ENCODE measurements around the gene AMHR2. TPM values are rescaled to one million over a fixed set of nuclear protein-coding genes. Genes with fewer than 3 reads are reported as not detected.
A peak's percentile ranks its signal among the peaks of the same experiment; 100 is the strongest.
"Not testable (repeated sequence)": the region's sequence is repeated elsewhere in the genome, so short reads cannot be mapped to it uniquely, and the experiment has no call there.

AMHR2 gene
- total RNA-seq, 1 experiment from 2014 or later = not detected

- ChIA-PET CTCF (no interaction called here), POLR2A (ENCODE audit: unreplicated experiment) (no interaction called here)
- H3K4me2 ChIP-seq = peak overlapping the region; percentile 97
- H3K36me3 ChIP-seq (ENCODE audit: low read depth) = peaks cover 52% of the 10 kb centered on the region
- H4K20me1 ChIP-seq (ENCODE audit: insufficient read depth) = peaks cover 86% of the 10 kb centered on the region
- H3K9me2 ChIP-seq (ENCODE audit: insufficient read depth) = no peaks in the 10 kb centered on the region
- peaks cover 97% of the 10 kb centered on the region for H3K79me2 ChIP-seq (ENCODE audit: low read depth)
- H3K4me1 ChIP-seq (replicated peaks; ENCODE audit: insufficient read depth) = peaks cover 69% of the 10 kb centered on the region
- no peak for TF ChIP-seq CTCF (conservative IDR thresholded peaks at IDR 0.05)
- TF ChIP-seq EZH2 (IDR thresholded peaks at IDR 0.05; ENCODE audit: low read depth) = no peak
- no peak overlapping the region for H2AFZ ChIP-seq
- BruUV-seq (replicated peaks) = no TSS peak
- intact Hi-C loops (cut with micrococcal nuclease; ENCODE audit: unreplicated experiment) = no loop called here
- no peaks in the 10 kb centered on the region for H3K27me3 ChIP-seq (ENCODE audit: insufficient read depth, low read depth)
- no peak overlapping the region for H3K4me3 ChIP-seq
- DNase-seq = no peak
- peaks cover 15% of the 10 kb centered on the region; the same call in 1 of the 2 replicates for H3F3A ChIP-seq (ENCODE audit: insufficient read depth, low read depth)
- H3K27ac ChIP-seq = no peak overlapping the region
- no peaks in the 10 kb centered on the region for H3K9me3 ChIP-seq (ENCODE audit: insufficient read depth, low read depth)
Measured at GRCh38 chr12:53388932-53389331, 34.7 kb upstream of the AMHR2 start.

GRCh38 chr12:53389702-53390101, 34.0 kb upstream of the AMHR2 start:
- Histone ChIP-seq H3K27ac (0 out of 2 replicates have a peak overlapping the region, but pooled peaks have one; percentile 21), H3K4me2 (peak overlapping the region; percentile 34), H3K4me3 (no peak overlapping the region), H3K27me3 (ENCODE audit: insufficient read depth, low read depth) (no peaks in the 10 kb centered on the region), H3K9me3 (ENCODE audit: insufficient read depth, low read depth) (no peaks in the 10 kb centered on the region), H3K4me1 (replicated peaks; ENCODE audit: insufficient read depth) (peaks cover 62% of the 10 kb centered on the region), H3F3A (ENCODE audit: insufficient read depth, low read depth) (peaks cover 19% of the 10 kb centered on the region; the same call in 1 of the 2 replicates), H3K9me2 (ENCODE audit: insufficient read depth) (no peaks in the 10 kb centered on the region), H3K79me2 (ENCODE audit: low read depth) (peaks cover 95% of the 10 kb centered on the region), H4K20me1 (ENCODE audit: insufficient read depth) (peaks cover 81% of the 10 kb centered on the region), H3K36me3 (ENCODE audit: low read depth) (peaks cover 47% of the 10 kb centered on the region), H2AFZ (no peak overlapping the region)
- no peak for TF ChIP-seq EZH2 (IDR thresholded peaks at IDR 0.05; ENCODE audit: low read depth)
- DNase-seq = no peak
- CTCF ChIA-PET = interaction anchor here (0.6 kb wide), 1 partner anchor 15 kb away, joined by 3 read pairs; no protein-coding TSS in a partner anchor
- BruUV-seq (replicated peaks) = no TSS peak
- intact Hi-C loops (cut with micrococcal nuclease; ENCODE audit: unreplicated experiment) = no loop called here
- POLR2A ChIA-PET (ENCODE audit: unreplicated experiment) = no interaction called here

- Histone ChIP-seq H4K20me1 (ENCODE audit: insufficient read depth) (peaks cover 68% of the 10 kb centered on the region), H3K4me1 (replicated peaks; ENCODE audit: insufficient read depth) (peaks cover 42% of the 10 kb centered on the region), H3K36me3 (ENCODE audit: low read depth) (peaks cover 36% of the 10 kb centered on the region), H3K27ac (no peak overlapping the region), H3K27me3 (ENCODE audit: insufficient read depth, low read depth) (no peaks in the 10 kb centered on the region), H3K9me3 (ENCODE audit: insufficient read depth, low read depth) (no peaks in the 10 kb centered on the region), H3K4me2 (no peak overlapping the region), H3K79me2 (ENCODE audit: low read depth) (peaks cover 95% of the 10 kb centered on the region), H3K9me2 (ENCODE audit: insufficient read depth) (no peaks in the 10 kb centered on the region), H3F3A (ENCODE audit: insufficient read depth, low read depth) (peaks cover 23% of the 10 kb centered on the region; the same call in 1 of the 2 replicates), H2AFZ (no peak overlapping the region), H3K4me3 (no peak overlapping the region)
- ChIA-PET CTCF (no interaction called here), POLR2A (ENCODE audit: unreplicated experiment) (interaction anchor here (0.6 kb wide), 1 partner anchor 14 kb away, joined by 10 read pairs; no protein-coding TSS in a partner anchor)
- BruUV-seq (replicated peaks) = no TSS peak
- no peak for DNase-seq
- TF ChIP-seq CTCF (conservative IDR thresholded peaks at IDR 0.05) (no peak), EZH2 (IDR thresholded peaks at IDR 0.05; ENCODE audit: low read depth) (no peak)
- intact Hi-C loops (cut with micrococcal nuclease; ENCODE audit: unreplicated experiment) = no loop called here
Measured at GRCh38 chr12:53391724-53392123, 31.9 kb upstream of the AMHR2 start.

- H3K9me2 ChIP-seq (ENCODE audit: insufficient read depth) = no peaks in the 10 kb centered on the region
- peaks cover 26% of the 10 kb centered on the region for H3K36me3 ChIP-seq (ENCODE audit: low read depth)
- no peaks in the 10 kb centered on the region for H3K4me1 ChIP-seq (replicated peaks; ENCODE audit: insufficient read depth)
- H2AFZ ChIP-seq = no peak overlapping the region
- no peaks in the 10 kb centered on the region for H3K9me3 ChIP-seq (ENCODE audit: insufficient read depth, low read depth)
- peaks cover 32% of the 10 kb centered on the region for H4K20me1 ChIP-seq (ENCODE audit: insufficient read depth)
- no peak overlapping the region for H3K4me2 ChIP-seq
- ChIA-PET POLR2A (ENCODE audit: unreplicated experiment) (interaction anchor here (0.6 kb wide), 1 partner anchor 17 kb away, joined by 6 read pairs; no protein-coding TSS in a partner anchor), CTCF (no interaction called here)
- no peak overlapping the region for H3K27ac ChIP-seq
- TF ChIP-seq EZH2 (IDR thresholded peaks at IDR 0.05; ENCODE audit: low read depth) (no peak), CTCF (conservative IDR thresholded peaks at IDR 0.05) (no peak)
- no peaks in the 10 kb centered on the region for H3K27me3 ChIP-seq (ENCODE audit: insufficient read depth, low read depth)
- no peak for DNase-seq
- intact Hi-C loops (cut with micrococcal nuclease; ENCODE audit: unreplicated experiment) = no loop called here
- no peak overlapping the region for H3K4me3 ChIP-seq
- peaks cover 77% of the 10 kb centered on the region for H3K79me2 ChIP-seq (ENCODE audit: low read depth)
- no TSS peak for BruUV-seq (replicated peaks)
- H3F3A ChIP-seq (ENCODE audit: insufficient read depth, low read depth) = peaks cover 27% of the 10 kb centered on the region; the same call in 1 of the 2 replicates
Measured at GRCh38 chr12:53399896-53400295, 23.8 kb upstream of the AMHR2 start.

- H3K27ac ChIP-seq; intact Hi-C loops (cut with micrococcal nuclease; ENCODE audit: unreplicated experiment); DNase-seq; H3K4me3 ChIP-seq; H3K27me3 ChIP-seq (ENCODE audit: insufficient read depth, low read depth); H3K9me2 ChIP-seq (ENCODE audit: insufficient read depth); POLR2A ChIA-PET (ENCODE audit: unreplicated experiment); H2AFZ ChIP-seq; BruUV-seq (replicated peaks); H3K4me2 ChIP-seq; H3K9me3 ChIP-seq (ENCODE audit: insufficient read depth, low read depth); H3K4me1 ChIP-seq (replicated peaks; ENCODE audit: insufficient read depth); CTCF ChIA-PET: not testable (repeated sequence)
- H4K20me1 ChIP-seq (ENCODE audit: insufficient read depth) = peaks cover 39% of the 10 kb centered on the region
- H3K36me3 ChIP-seq (ENCODE audit: low read depth) = peaks cover 38% of the 10 kb centered on the region
- peaks cover 54% of the 10 kb centered on the region for H3K79me2 ChIP-seq (ENCODE audit: low read depth)
- H3F3A ChIP-seq (ENCODE audit: insufficient read depth, low read depth) = 0 out of 2 replicates have a peak, but pooled peaks cover 16% of the 10 kb centered on the region
Measured at GRCh38 chr12:53402351-53402750, 21.3 kb upstream of the AMHR2 start.

Data from PC-9 (cell line).